Testis (tissue), 3 donors: ENCODE measurements around the gene HJURP. TPM values are rescaled to one million over a fixed set of nuclear protein-coding genes. Genes with fewer than 3 reads are reported as not detected.
A peak's percentile ranks its signal among the peaks of the same experiment; 100 is the strongest.

Experiments used
- DNase-seq: peaks from one replicate; pipeline ENCODE4 v3.0.0-alpha.2; 2019
- H3K27ac ChIP-seq, 2 donors: fragments of 200-600 bp; sonication (generic); one replicate each; pipeline ENCODE4 v1.5.1; 2019
- H3K27me3 ChIP-seq: fragments of 200-600 bp; sonication (generic); one replicate; pipeline ENCODE4 v1.5.1; 2019
- H3K36me3 ChIP-seq: fragments of 200-600 bp; sonication (generic); one replicate; pipeline ENCODE4 v1.5.1; 2017; ENCODE audit warnings: low read depth; ENCODE audit errors: missing control alignments
- H3K4me1 ChIP-seq: fragments of 200-600 bp; sonication (generic); one replicate; pipeline ENCODE4 v1.5.1; 2019
- H3K4me3 ChIP-seq, 2 donors: fragments of 200-600 bp; sonication (generic); one replicate each; pipeline ENCODE4 v1.5.1; 2017 to 2019
- H3K9me3 ChIP-seq: fragments of 200-600 bp; sonication (generic); one replicate; pipeline ENCODE4 v1.5.1; 2017
- CTCF ChIP-seq, 3 experiments: fragments of 450-650 bp in 2 of 3; fragments of 200-600 bp in 1 of 3; sonication (generic) in 1 of 3; IDR thresholded peaks; one replicate each; pipeline ENCODE4 v1.5.1; 2016 to 2019; ENCODE audit warnings: antibody characterized with exemption in 3 of 3, mild to moderate bottlenecking in 2 of 3, moderate library complexity in 1 of 3
- POLR2A ChIP-seq: fragments of 450-650 bp; IDR thresholded peaks from one replicate; pipeline ENCODE4 v1.6.1; 2017; ENCODE audit warnings: antibody characterized with exemption, mild to moderate bottlenecking, moderate library complexity
- WGBS, 2 donors: methylation state at CpG; one replicate each; pipeline ENCODE4 v1.1.5; 2018; 5-methylcytosine and 5-hydroxymethylcytosine counted together
- intact Hi-C: fragments of 100-400 bp; cut with DNase I; formaldehyde crosslinking; loops from one replicate; pipeline ENCODE4 v1.15.1; 2023; ENCODE audit warnings: low total_unique reads
- polyA plus RNA-seq: library from polyadenylated mRNA; stranded (reverse); fragments of 350-450 nt; fragmentation: Illumina TruSeq; extraction: RNeasy Lipid Tissue Mini Kit (QIAGEN cat#74804); gene quantifications from one replicate; pipeline ENCODE4 v1.2.3, GENCODE V29; 2014; ENCODE audit warnings: low read depth, low replicate concordance; ENCODE audit not compliant: insufficient read depth
- total RNA-seq, 2 donors: library from RNA; depleted of rRNA; stranded (reverse); fragments of >200 nt; gene quantifications; one replicate each; pipeline ENCODE4 v1.2.3, GENCODE V29; 2016

HJURP gene
- total and polyA plus RNA-seq, 3 donors from 2014 or later = 10.2 to 30.2 (median 13.9) TPM

- Histone ChIP-seq H3K4me1 (no peaks in the 10 kb centered on the region), H3K9me3 (no peaks in the 10 kb centered on the region), H3K4me3 (no peak overlapping the region), H3K27ac (no peak overlapping the region), H3K27me3 (no peaks in the 10 kb centered on the region), H3K36me3 (no peaks in the 10 kb centered on the region)
- intact Hi-C loops = no loop called here
- TF ChIP-seq POLR2A (no peak), CTCF (IDR thresholded peaks at IDR 0.05) (no peak)
- DNase-seq = no peak
- WGBS, 2 donors = 95 to 98% methylated on average over 13 of the region's 13 CpGs
Measured at GRCh38 chr2:233847248-233847898, 7.0 kb downstream of the HJURP start.

GRCh38 chr2:233846387-233847247, 7.7 kb downstream of the HJURP start:
- Histone ChIP-seq H3K4me1 (no peaks in the 10 kb centered on the region), H3K9me3 (no peaks in the 10 kb centered on the region), H3K36me3 (no peaks in the 10 kb centered on the region), H3K27me3 (no peaks in the 10 kb centered on the region), H3K4me3 (no peak overlapping the region), H3K27ac (no peak overlapping the region)
- intact Hi-C loops = no loop called here
- 83 to 86% methylated on average over 16 of the region's 16 CpGs for WGBS, 2 donors
- no peak for TF ChIP-seq POLR2A
- no peak for TF ChIP-seq CTCF (IDR thresholded peaks at IDR 0.05)
- DNase-seq = no peak

GRCh38 chr2:233845301-233846060, 8.9 kb downstream of the HJURP start:
- Histone ChIP-seq H3K9me3 (no peaks in the 10 kb centered on the region), H3K36me3 (no peaks in the 10 kb centered on the region), H3K4me1 (no peaks in the 10 kb centered on the region), H3K4me3 (no peak overlapping the region), H3K27ac (no peak overlapping the region), H3K27me3 (no peaks in the 10 kb centered on the region)
- intact Hi-C loops = no loop called here
- 100% methylated on average over 1 of the region's 1 CpG for WGBS, 2 donors
- TF ChIP-seq CTCF (IDR thresholded peaks at IDR 0.05) (no peak), POLR2A (no peak)
- DNase-seq = peak; percentile 1

- intact Hi-C loops = no loop called here
- no peaks in the 10 kb centered on the region for H3K27me3 ChIP-seq
- H3K4me1 ChIP-seq = no peaks in the 10 kb centered on the region
- peak; percentile 3 for DNase-seq
- no peaks in the 10 kb centered on the region for H3K9me3 ChIP-seq
- no peak overlapping the region for H3K4me3 ChIP-seq
- H3K27ac ChIP-seq = no peak overlapping the region
- TF ChIP-seq CTCF (IDR thresholded peaks at IDR 0.05) (no peak), POLR2A (no peak)
- H3K36me3 ChIP-seq = no peaks in the 10 kb centered on the region
- WGBS, 2 donors = 90 to 98% methylated on average over 3 of the region's 3 CpGs
Measured at GRCh38 chr2:233844836-233845235, 9.5 kb downstream of the HJURP start.
